HG03095 (cell line): ENCODE data around the gene TMEM240.
A peak's percentile ranks its signal among the peaks of the same experiment; 100 is the strongest.
"Not testable (repeated sequence)": the region's sequence is repeated elsewhere in the genome, so short reads cannot be mapped to it uniquely, and the experiment has no call there.

Experiments
- ATAC-seq: cut with Tn5 transposase; IDR thresholded peaks from one replicate; pipeline ENCODE4 v1.9.1; 2021; ENCODE audit warnings: moderate library complexity; ENCODE audit not compliant: unreplicated experiment

The TMEM240 gene

DNA sequence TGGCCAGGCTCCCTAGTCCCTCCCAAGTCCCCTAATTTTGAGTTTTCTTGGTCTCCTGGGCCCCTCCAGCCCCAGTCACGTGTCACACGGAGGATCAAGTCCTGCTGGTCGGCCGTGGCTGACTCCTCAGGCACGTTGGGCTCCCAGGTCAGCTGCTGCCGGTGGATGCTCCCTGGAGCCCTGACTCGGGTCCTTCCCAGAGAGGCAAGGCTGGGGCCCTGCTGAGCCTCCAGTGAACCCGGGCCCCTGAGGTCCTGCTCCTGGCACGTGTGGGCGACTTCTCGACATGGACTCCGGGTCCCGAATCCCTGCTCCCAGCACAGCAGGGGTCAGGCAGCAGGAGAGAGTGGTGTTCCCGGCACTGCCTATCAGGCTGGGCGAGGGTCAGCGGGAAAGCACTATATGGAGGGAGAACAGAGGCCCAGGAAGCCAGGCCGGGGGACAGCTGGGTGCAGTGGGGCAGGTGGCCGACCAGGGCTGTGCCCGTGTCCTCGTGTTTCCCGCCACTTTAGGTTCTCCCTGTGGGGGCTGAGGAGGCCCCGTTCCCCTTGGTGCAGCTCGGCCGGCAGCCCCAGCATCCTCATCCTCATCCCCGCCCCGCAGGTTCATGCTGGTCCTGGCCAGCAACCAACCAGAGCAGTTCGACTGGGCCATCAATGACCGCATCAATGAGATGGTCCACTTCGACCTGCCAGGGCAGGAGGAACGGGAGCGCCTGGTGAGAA, 13.2 kb downstream of the TMEM240 start:
- ATAC-seq: no peak

GRCh38 chr1:1526476-1526875, 13.9 kb downstream of the TMEM240 start:
- ATAC-seq: not testable (repeated sequence)

- not testable (repeated sequence) for ATAC-seq
These were observed 15.6 kb downstream of the TMEM240 start for GRCh38 chr1:1524750-1525383.

GRCh38 chr1:1523651-1524050, 16.8 kb downstream of the TMEM240 start:
- not testable (repeated sequence) for ATAC-seq

- not testable (repeated sequence) for ATAC-seq
These were observed 17.2 kb downstream of the TMEM240 start for GRCh38 chr1:1523226-1523625.

DNA sequence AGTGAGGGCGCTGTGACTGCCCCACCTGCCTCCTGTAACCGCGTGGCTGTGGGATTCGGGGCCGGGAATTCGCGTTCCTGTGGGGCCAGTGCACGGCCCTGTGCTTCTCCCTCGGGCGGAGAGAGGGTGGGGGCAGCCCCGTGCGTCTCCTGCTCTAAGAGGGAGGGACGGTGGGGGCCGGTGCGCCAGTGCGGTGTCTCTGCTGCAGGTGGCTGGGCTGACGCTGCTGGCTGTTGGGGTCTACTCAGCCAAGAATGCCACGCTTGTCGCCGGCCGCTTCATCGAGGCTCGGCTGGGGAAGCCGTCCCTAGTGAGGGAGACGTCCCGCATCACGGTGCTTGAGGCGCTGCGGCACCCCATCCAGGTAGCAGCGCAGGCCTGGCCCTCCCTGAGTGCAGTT, 17.9 kb downstream of the TMEM240 start:
- not testable (repeated sequence) for ATAC-seq

- no peak for ATAC-seq
These were observed 19.1 kb downstream of the TMEM240 start for GRCh38 chr1:1521331-1521730.

DNA sequence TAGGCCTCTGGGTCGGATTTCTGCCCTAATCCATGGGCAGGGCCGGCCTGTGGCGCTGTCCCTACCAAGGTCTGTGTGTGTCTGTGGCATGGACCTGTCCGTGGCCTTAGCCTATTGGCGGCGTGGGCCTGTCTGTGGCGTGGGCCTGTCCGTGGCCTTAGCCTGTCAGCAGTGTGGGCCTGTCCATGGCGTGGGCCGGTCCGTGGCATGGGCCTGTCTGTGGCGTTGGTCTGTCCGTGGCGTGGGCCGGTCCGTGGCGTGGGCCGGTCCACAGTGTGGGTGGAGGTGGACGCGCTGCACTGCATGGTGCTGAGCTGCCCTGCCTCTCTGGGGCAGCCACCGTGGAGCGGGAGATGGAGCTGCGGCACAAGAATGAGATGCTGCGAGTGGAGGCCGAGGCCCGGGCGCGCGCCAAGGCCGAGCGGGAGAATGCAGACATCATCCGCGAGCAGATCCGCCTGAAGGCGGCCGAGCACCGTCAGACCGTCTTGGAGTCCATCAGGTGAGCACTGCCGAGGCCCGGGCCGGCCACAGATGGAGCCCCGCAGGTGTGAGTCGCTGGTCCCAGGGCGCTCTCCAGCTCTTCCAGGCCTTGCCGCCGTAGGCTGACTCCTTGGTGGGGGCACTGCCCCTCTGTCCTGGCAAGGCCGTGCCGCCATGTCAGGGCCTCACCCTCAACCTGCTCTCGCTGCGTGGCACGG, 20.5 kb downstream of the TMEM240 start:
- ATAC-seq: not testable (repeated sequence)

GRCh38 chr1:1518621-1519007, 21.8 kb downstream of the TMEM240 start:
- not testable (repeated sequence) for ATAC-seq

DNA sequence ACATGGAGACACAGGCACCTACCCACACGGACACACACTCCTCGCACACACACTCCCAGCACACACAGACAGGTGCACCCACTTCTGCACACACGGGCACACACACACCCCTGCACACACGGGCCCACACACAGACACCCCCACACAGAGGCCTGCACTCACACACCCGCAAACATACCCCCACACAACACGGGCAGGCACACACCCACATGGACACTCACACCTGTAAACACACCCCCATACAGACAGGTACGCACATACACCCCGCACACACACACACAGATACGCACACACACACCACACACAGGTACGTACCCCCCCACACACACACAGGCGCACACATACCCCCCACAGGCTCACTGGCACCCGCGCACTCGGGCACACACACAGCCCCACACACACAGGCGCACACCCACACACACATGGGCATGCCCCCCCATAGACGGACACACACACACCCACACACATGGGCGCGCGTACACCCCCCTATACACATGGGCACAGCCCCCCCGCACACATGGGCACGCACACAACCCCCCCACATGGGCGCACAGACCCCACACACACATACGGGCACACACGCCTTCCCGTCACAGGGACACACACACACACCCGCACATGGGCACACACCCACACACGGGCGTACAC, 22.3 kb downstream of the TMEM240 start:
- no peak for ATAC-seq

DNA sequence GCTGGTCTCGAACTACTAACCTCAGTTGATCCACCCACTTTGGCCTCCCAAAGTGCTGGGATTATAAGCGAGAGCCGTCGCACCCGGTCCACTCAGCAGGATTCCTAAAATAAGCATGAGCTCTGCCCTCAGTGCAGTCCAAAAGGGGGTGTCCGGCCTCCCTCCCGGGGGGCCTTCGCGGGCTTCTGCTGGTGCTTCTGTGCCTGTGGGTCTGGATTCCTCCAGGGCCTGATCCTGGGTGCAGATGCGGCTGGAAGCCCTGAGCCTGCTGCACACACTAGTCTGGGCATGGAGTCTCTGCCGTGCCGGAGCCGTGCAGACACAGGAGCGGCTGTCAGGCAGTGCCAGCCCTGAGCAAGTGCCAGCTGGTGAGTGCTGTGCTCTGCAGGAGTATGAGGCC, 23.5 kb downstream of the TMEM240 start:
- ATAC-seq: not testable (repeated sequence)

GRCh38 chr1:1514376-1514775, 26.0 kb downstream of the TMEM240 start:
- ATAC-seq: not testable (repeated sequence)

DNA sequence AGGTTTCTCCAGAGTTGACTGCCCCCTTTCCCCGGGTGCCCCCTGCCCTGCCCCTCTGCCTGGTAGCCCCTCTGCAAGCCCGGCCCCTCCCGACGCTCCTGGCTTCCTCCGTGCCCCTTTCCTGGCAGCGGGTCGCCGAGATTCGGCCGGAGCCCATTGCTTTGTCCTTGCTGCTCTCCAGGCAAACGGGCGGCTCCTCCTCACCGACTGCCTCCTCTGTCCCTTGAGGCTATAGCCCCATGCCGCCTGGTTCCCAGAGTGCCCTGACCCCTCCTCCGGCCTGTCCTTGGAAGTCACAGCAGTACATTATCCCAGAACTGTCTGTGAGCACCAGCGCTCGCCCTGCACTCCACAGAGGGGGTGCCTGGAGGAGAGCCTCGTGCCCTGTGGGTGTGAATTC, 26.7 kb downstream of the TMEM240 start:
- not testable (repeated sequence) for ATAC-seq

DNA sequence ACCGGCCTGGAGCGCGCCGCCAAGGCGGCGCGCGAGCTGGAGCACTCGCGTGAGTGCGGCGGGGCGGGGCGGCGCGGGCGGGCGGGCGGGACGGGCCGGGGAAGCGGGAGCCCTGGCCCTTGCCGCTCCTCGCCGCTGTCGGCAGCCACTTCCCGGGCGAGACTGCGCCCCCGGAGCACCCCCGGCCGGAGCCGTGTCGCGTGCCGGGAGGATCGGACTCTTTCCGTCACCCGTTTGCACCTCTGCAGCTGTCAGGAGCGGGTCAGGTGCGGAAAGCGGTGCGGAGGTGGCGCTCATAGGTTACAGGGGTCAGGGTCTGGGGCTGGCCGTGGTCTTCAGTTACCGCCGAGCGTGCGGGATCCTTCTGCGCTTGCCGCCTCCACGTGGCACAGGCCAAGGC, 28.0 kb downstream of the TMEM240 start:
- ATAC-seq: peak; percentile 6

GRCh38 chr1:1511533-1512285, 28.7 kb downstream of the TMEM240 start, which contains the start of gene ATAD3A:
TSS of gene ATAD3A (plus strand) at chr1:1512162. CDS start at chr1:1512269, 107 bp downstream.
- ATAC-seq: peak; percentile 75

DNA sequence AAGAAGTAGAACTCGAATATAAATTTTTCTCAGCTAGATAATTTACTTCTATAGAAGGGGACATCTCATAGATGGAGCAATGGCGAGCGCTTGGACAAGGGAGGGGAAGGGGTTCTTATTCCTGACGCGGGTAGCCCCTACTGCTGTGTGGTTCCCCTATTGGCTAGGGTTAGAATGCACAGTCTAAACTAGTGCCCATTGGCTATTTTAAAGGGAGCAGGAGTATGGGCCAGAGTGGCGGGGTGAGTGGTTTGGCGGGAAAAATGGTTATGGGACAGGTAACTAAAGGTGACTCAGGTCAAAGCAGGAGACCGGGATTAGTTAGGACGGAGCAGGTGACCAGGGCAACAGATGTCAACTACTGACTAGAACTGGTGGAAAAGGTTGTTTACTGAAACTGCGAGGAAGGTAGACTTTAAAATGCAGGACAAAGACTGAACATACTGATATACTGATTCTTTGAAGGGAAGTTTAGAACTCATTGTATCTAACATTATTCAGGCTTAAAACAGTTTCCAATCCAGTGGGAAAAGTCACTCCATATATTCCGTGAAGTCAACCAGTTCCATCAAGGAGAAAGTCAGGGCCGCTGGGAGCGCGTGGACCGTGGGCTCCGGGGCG, 29.4 kb downstream of the TMEM240 start:
- no peak for ATAC-seq

DNA sequence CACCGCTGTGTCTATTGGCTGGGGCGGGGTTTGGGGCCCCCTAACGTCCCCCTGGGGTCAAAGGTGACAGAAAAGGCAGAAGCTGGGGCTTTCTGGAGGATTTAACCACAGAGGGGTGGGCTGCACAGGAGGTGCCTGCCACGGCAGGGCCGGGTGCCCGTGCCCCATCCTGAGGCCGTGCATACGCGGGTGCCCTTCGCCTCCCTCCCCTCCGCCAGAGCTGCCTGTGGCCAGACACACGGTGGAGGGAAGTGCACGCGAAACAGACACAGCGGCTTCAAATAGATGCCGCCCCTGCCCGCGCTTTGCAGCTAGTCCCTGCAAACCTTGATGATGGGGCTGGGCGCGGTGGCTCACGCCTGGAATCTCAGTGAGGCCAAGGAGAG, 31.0 kb downstream of the TMEM240 start:
- ATAC-seq: not testable (repeated sequence)

DNA sequence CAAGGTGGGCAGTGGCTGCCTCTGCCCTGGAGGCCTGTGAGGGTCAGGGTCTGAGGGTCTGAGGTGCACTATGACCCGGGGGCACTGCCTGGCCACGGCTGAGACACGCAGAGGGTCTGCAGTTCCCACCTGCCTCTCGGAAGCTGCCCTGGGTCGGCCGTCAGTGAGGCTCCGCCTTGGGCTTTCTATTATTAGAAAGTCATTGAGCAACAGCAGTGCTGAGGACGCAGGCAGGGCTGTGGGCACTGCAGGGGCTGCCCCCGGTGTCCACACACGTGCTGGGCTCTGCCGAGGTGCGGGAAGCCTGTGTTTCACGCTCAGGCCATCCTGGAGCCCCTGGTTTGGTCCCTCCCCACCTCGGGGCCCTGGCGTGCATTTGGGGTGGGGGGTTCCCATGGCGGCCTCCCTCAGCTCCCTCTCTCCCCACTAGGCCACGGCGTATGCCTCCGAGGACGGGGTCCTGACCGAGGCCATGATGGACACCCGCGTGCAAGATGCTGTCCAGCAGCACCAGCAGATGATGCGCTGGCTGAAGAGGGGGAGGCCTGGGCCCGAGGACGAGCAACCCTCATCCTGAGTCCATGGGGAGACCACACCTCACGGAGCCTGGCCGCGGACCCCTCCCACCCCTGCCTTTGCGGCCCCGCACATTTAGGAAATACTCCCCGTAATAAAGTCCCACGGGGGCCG, 31.5 kb downstream of the TMEM240 start:
- not testable (repeated sequence) for ATAC-seq

DNA sequence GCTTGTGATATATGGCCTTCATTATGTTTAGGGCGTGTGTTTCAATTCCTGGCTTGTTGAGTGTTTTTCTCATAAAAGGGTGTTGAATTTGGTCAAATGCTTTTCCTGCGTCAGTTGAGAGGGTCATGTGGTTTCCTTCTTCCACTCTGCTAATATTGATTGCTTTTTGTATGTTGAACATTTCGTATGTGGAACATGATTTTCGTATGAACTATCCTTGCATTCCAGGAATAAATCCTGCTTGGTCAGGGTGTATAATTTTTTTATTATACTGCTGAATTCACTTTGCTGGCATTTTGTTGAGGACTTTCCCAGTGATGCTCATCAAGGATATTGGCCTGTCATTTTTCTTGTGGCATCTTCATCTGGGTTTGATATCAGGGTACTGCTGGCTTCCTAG, 33.1 kb downstream of the TMEM240 start:
- ATAC-seq: no peak

GRCh38 chr1:1505801-1506200, 34.6 kb downstream of the TMEM240 start:
- not testable (repeated sequence) for ATAC-seq
